Measurements from ENCODE around the gene CLTA.

CLTA gene

GRCh38 chr9:36194326-36195000, 3.7 kb downstream of the CLTA start:
- FAIRE-seq = no peak

DNA sequence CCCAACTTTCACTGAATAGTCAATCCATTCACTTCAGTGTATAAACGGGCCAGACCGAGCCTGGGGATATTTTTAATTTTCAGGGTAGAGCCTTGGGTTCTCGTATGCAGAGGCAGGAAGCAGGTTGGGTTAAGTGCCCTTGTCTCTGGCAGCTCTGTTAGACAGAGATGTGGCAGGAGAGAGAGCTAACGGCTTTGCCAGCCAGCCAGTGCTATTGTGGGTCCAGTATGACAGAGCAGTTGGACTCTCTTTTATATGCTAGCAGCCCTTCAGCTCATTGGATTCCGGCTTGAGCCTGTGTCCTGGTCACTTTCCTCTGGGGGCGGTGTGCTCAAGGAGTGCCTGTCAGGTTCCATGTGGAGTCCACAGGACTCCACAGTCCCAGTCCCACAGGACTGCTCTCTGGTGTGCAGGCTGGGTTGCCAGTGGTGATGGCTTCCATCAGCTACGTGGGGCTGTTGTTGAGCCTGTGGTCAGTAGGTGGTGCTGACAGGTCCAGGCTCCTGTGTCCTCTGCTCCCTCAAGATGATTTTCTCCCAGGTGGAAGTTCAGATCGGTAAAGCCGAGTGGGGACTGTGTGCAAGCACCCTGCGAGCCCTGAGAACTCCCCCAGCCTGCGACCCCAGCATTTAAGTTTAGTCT, 14.3 kb downstream of the CLTA start:
- TF ChIP-seq POLR2A (IDR thresholded peaks at IDR 0.05; ENCODE audit: low read depth, low read length) = peak; percentile 27; the same call in 1 of the 2 replicates
- no peak for TF ChIP-seq POLR2AphosphoS5 (IDR thresholded peaks at IDR 0.05; ENCODE audit: low read depth, low read length)
- no peak for TF ChIP-seq TAF1 (IDR thresholded peaks at IDR 0.05; ENCODE audit: borderline replicate concordance, low read depth, low read length)
- FAIRE-seq = no peak

More at GRCh38 chr9:36194326-36195000, 3.7 kb downstream of the CLTA start:
- no peak for DNase-seq (ENCODE audit: insufficient read length)
- TF ChIP-seq TAF1 (IDR thresholded peaks at IDR 0.05; ENCODE audit: borderline replicate concordance, low read depth, low read length) = no peak
- no peak for TF ChIP-seq POLR2AphosphoS5 (IDR thresholded peaks at IDR 0.05; ENCODE audit: low read depth, low read length)
- TF ChIP-seq POLR2A (IDR thresholded peaks at IDR 0.05; ENCODE audit: low read depth, low read length) = no peak

DNA sequence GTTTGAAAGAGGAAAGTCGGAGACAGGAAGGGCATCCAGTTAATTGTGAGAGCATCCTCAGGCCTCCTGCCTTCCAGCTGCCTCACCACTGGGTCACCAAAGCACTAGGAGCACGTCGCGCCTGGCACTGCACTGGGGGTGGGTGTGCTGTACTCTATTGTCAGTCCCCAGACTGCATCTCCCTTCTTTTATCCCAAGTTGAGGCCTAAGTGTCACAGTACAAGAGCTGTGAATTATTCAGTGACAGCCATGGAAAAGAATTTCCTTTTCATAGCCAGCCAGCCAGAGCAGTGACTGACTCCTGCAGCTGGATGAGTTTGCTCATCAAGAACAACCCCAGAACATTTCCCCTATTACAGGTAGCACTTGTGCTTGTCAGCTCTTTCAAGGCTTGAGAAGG, 16.3 kb downstream of the CLTA start:
- FAIRE-seq (no peak), DNase-seq (ENCODE audit: insufficient read length) (no peak)
- TF ChIP-seq POLR2A (IDR thresholded peaks at IDR 0.05; ENCODE audit: low read depth, low read length) (no peak), POLR2AphosphoS5 (IDR thresholded peaks at IDR 0.05; ENCODE audit: low read depth, low read length) (0 out of 2 replicates have a peak, but pooled peaks have one; percentile 13), TAF1 (IDR thresholded peaks at IDR 0.05; ENCODE audit: borderline replicate concordance, low read depth, low read length) (no peak)

More for the DNA sequence above, 14.3 kb downstream of the CLTA start:
- DNase-seq (ENCODE audit: insufficient read length) = no peak

GRCh38 chr9:36207546-36208012, 16.9 kb downstream of the CLTA start:
- DNase-seq (ENCODE audit: insufficient read length) (no peak), FAIRE-seq (no peak)
- TF ChIP-seq TAF1 (IDR thresholded peaks at IDR 0.05; ENCODE audit: borderline replicate concordance, low read depth, low read length) (no peak), POLR2A (IDR thresholded peaks at IDR 0.05; ENCODE audit: low read depth, low read length) (no peak), POLR2AphosphoS5 (IDR thresholded peaks at IDR 0.05; ENCODE audit: low read depth, low read length) (no peak)

DNA sequence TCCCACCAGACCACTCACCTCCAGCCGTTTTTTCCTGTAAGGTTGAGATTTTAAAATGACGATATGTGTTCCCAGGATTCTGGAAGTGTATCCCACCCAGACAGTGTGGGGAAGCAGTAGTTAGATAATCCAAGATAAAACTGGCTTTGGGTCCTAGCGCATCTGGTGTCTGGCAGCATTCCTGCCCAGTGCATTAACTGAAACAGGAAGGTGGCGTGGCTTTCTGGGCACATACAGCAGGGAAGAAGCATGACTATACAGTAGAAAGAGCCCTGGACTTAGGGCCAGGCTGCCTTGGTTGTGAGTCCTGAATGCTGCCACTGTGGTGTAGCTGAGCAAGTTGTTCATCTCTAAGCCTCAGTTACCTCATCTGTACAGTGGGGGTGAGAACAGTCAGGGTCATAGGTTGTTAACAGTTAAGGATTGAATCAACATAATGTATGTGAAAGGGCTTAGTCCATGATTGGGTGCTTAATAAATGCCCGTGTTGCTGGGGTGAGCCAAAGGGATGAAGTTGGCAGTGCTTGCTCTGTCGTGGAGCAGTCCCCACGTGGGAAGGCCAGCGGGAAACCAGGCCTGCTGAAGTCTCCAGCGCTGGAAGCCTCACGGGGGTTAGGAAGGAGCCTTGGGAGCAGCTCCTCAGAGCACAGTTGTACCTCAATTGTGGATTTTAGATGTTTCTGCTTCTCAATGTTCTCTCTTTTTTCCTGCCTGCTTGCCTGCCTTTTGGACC, 18.0 kb downstream of the CLTA start:
- DNase-seq (ENCODE audit: insufficient read length) (no peak), FAIRE-seq (no peak)
- TF ChIP-seq POLR2A (IDR thresholded peaks at IDR 0.05; ENCODE audit: low read depth, low read length) = no peak

DNA sequence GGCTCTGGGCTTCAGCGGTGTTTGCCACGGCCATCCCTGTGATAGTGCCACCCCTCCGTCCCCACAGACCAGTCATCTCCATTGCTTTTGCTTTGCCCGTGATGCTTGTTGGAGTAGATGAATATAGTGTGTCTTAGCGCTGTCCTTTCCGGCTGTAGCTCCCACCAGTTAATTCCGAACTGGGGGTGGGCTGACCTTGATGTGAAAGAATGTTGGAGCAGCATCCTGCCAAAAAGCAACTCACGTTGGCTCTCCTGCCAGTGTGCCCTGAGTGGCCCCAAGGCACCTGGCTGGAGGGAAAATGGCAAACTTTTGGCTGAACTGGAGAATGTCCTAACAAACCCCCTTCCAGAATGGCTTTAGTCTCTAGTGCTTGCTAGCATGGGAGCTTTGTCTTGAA, 20.0 kb downstream of the CLTA start:
- DNase-seq (ENCODE audit: insufficient read length) (no peak), FAIRE-seq (no peak)
- no peak for TF ChIP-seq POLR2AphosphoS5 (IDR thresholded peaks at IDR 0.05; ENCODE audit: low read depth, low read length)
- no peak for TF ChIP-seq POLR2A (IDR thresholded peaks at IDR 0.05; ENCODE audit: low read depth, low read length)
- TF ChIP-seq TAF1 (IDR thresholded peaks at IDR 0.05; ENCODE audit: borderline replicate concordance, low read depth, low read length) = no peak

- FAIRE-seq (no peak), DNase-seq (ENCODE audit: insufficient read length) (no peak)
- no peak for TF ChIP-seq POLR2AphosphoS5 (IDR thresholded peaks at IDR 0.05; ENCODE audit: low read depth, low read length)
- no peak for TF ChIP-seq POLR2A (IDR thresholded peaks at IDR 0.05; ENCODE audit: low read depth, low read length)
- no peak for TF ChIP-seq TAF1 (IDR thresholded peaks at IDR 0.05; ENCODE audit: borderline replicate concordance, low read depth, low read length)
Measured at GRCh38 chr9:36211510-36211909, 20.8 kb downstream of the CLTA start.

DNA sequence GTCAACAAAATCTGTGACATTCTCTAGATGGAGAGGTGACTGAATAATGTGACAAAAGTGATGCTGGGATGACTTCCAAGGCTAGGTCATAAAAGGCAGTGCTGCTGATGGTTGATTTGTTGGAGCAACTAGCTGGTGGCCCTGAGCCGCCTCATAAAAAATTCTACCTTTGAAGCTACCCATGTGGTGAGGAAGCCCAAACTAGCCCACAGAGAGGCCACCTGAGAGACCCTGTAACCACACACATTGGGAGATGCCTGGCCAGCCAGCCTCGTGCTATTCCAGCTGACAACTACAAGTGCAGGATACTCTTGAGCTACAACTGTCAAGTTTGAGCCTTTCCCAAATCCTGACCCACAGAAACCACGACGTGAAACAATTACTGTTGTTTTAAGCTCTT, 22.7 kb downstream of the CLTA start:
- no peak for DNase-seq (ENCODE audit: insufficient read length)
- FAIRE-seq = no peak
- TF ChIP-seq POLR2AphosphoS5 (IDR thresholded peaks at IDR 0.05; ENCODE audit: low read depth, low read length) = no peak
- no peak for TF ChIP-seq TAF1 (IDR thresholded peaks at IDR 0.05; ENCODE audit: borderline replicate concordance, low read depth, low read length)
- no peak for TF ChIP-seq POLR2A (IDR thresholded peaks at IDR 0.05; ENCODE audit: low read depth, low read length)

GRCh38 chr9:36213989-36214388, 23.3 kb downstream of the CLTA start:
- DNase-seq (ENCODE audit: insufficient read length) (no peak), FAIRE-seq (no peak)
- no peak for TF ChIP-seq POLR2A (IDR thresholded peaks at IDR 0.05; ENCODE audit: low read depth, low read length)
- TF ChIP-seq POLR2AphosphoS5 (IDR thresholded peaks at IDR 0.05; ENCODE audit: low read depth, low read length) = no peak
- TF ChIP-seq TAF1 (IDR thresholded peaks at IDR 0.05; ENCODE audit: borderline replicate concordance, low read depth, low read length) = no peak

- no peak for FAIRE-seq
- TF ChIP-seq POLR2AphosphoS5 (IDR thresholded peaks at IDR 0.05; ENCODE audit: low read depth, low read length) (no peak), TAF1 (IDR thresholded peaks at IDR 0.05; ENCODE audit: borderline replicate concordance, low read depth, low read length) (no peak), POLR2A (IDR thresholded peaks at IDR 0.05; ENCODE audit: low read depth, low read length) (no peak)
- DNase-seq (ENCODE audit: insufficient read length) = no peak
Measured at GRCh38 chr9:36214571-36214970, 23.9 kb downstream of the CLTA start.

DNA sequence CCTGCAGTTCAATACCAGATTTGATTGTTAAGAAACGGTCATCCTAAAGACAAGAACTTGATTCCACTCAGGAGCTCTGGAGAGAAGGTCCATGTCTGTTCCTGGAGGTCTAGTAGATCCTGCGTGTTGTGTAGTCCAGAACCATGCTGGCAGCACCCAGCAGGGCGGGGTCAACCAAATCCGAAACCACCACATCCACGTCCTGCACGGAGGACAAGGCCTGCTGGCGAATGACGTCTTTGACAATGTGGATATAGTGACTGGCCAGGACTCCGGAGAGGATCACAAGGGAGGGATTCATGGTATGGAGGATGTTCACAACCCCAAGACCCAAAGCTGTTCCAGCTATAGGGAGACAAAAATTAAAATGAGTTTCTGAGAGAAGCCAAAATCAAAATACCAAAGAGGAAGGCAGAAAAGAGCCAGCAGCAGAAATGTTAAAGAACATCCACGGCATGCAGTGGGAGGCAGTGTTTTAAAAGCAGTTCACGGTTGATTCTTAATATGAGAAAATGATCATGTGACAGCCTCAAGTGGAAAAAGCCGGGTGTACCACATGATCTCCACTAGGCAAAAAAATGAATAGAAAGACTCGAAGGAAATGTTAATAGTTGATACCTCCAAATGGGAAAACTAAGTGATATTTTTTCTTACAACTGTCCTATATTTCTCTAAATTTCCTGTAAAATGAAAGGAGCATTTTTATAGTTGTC, 26.7 kb downstream of the CLTA start:
- DNase-seq (ENCODE audit: insufficient read length) (no peak), FAIRE-seq (no peak)
- TF ChIP-seq POLR2A (IDR thresholded peaks at IDR 0.05; ENCODE audit: low read depth, low read length) (no peak), POLR2AphosphoS5 (IDR thresholded peaks at IDR 0.05; ENCODE audit: low read depth, low read length) (no peak), TAF1 (IDR thresholded peaks at IDR 0.05; ENCODE audit: borderline replicate concordance, low read depth, low read length) (no peak)
